Endothelial cell of umbilical vein (primary cell): ENCODE measurements around the gene MAPK9. TPM values are rescaled to one million over a fixed set of nuclear protein-coding genes. Genes with fewer than 3 reads are reported as not detected.

Source experiments
- BruUV-seq: library from RNA; stranded (reverse); fragments of 400-500 nt; replicated peaks from 2 replicates; lab custom pipeline; 2021; lab: Mats Ljungman, UMichigan
- CTCF ChIA-PET: fragments of 300-600, 350-600 bp; sonication (Branson Sonifier 250); formaldehyde crosslinking; loops from one replicate; lab custom pipeline; 2021; ENCODE audit warnings: antibody characterized with exemption, inconsistent platforms; lab: Charles Lee
- POLR2A ChIA-PET: fragments of 300-600, 350-600 bp; sonication (Branson Sonifier 250); formaldehyde crosslinking; loops from one replicate; lab custom pipeline; 2021; ENCODE audit warnings: antibody characterized with exemption, inconsistent platforms; lab: Charles Lee
- DNase-seq: peaks from one replicate; pipeline ENCODE4 v3.0.0-alpha.2; 2011; ENCODE audit warnings: low read depth, low spot score
- FAIRE-seq: peaks from 2 replicates; lab custom pipeline; 2011; peaks lifted over from hg19 to GRCh38; lab: Jason Lieb, UNC
- H2AFZ ChIP-seq: 2 replicates; pipeline ENCODE4 v1.6.0; 2012; ENCODE audit warnings: low read depth, low read length, control low read depth, inconsistent platforms
- H3K27ac ChIP-seq: 2 replicates; pipeline ENCODE4 v1.5.1; 2011; ENCODE audit warnings: low read depth, mild to moderate bottlenecking, control low read depth, low read length, moderate library complexity; ENCODE audit not compliant: insufficient read depth
- H3K27me3 ChIP-seq, 2 experiments: 2 replicates each; pipeline versions ENCODE4 v1.6.0 to v1.6.1; 2011; ENCODE audit warnings: low read length in 2 of 2, mixed read lengths in 1 of 2; ENCODE audit not compliant: control insufficient read depth in 2 of 2, insufficient read depth in 2 of 2
- H3K36me3 ChIP-seq, 2 experiments: 2 replicates in 1 of 2; 3 replicates in 1 of 2; pipeline ENCODE4 v1.5.1; 2011; ENCODE audit warnings: low read length in 2 of 2, mild to moderate bottlenecking in 1 of 2, moderate library complexity in 1 of 2; ENCODE audit not compliant: control insufficient read depth in 2 of 2, insufficient read depth in 2 of 2; ENCODE audit errors: extremely low read depth in 1 of 2
- H3K4me1 ChIP-seq: 3 replicates; pipeline ENCODE4 v1.5.1; 2011; ENCODE audit warnings: mild to moderate bottlenecking, low read length; ENCODE audit not compliant: control insufficient read depth, insufficient read depth; ENCODE audit errors: extremely low read depth
- H3K4me2 ChIP-seq: 2 replicates; pipeline ENCODE4 v1.6.1; 2011; ENCODE audit warnings: low read length, control low read depth, mixed read lengths; ENCODE audit not compliant: insufficient read depth
- H3K4me3 ChIP-seq, 3 experiments: fragments of 200-600 bp in 1 of 3; sonication (generic), shearing (Covaris generic) in 1 of 3; replicated peaks in 1 of 3; 2 replicates each; pipeline ENCODE4 v1.5.1; 2011 to 2016; ENCODE audit warnings: control low read depth in 3 of 3, low read length in 3 of 3, mild to moderate bottlenecking in 2 of 3, inconsistent platforms in 1 of 3, low read depth in 1 of 3, moderate library complexity in 1 of 3; ENCODE audit not compliant: insufficient read depth in 1 of 3
- H3K79me2 ChIP-seq: 2 replicates; pipeline ENCODE4 v1.6.0; 2012; ENCODE audit warnings: low read length, inconsistent platforms; ENCODE audit not compliant: control insufficient read depth, insufficient read depth
- H3K9ac ChIP-seq: replicated peaks from 2 replicates; pipeline ENCODE3; 2011; ENCODE audit warnings: low read length, control low read depth; ENCODE audit not compliant: insufficient read depth; ENCODE audit errors: extremely low read depth
- H3K9me1 ChIP-seq: replicated peaks from 3 replicates; pipeline ENCODE4 v1.6.0; 2011; ENCODE audit warnings: mild to moderate bottlenecking, low read length; ENCODE audit not compliant: control insufficient read depth, insufficient read depth; ENCODE audit errors: extremely low read depth
- H3K9me3 ChIP-seq: replicated peaks from 2 replicates; pipeline ENCODE4 v1.5.1; 2012; ENCODE audit warnings: low read length, inconsistent platforms; ENCODE audit not compliant: control insufficient read depth, insufficient read depth
- H4K20me1 ChIP-seq: replicated peaks from 2 replicates; pipeline ENCODE3; 2011; ENCODE audit warnings: mild to moderate bottlenecking, low read length; ENCODE audit not compliant: control insufficient read depth, insufficient read depth; ENCODE audit errors: extremely low read depth
- FOS ChIP-seq: IDR thresholded peaks from 2 replicates; pipeline ENCODE4 v1.6.1; 2011; ENCODE audit warnings: mild to moderate bottlenecking, low read length, moderate library complexity, borderline replicate concordance; ENCODE audit not compliant: insufficient read depth
- GATA2 ChIP-seq: IDR thresholded peaks from 2 replicates; pipeline ENCODE4 v1.7.0; 2011; ENCODE audit warnings: low read depth, mild to moderate bottlenecking, moderate library complexity, mixed read lengths, low read length; ENCODE audit not compliant: insufficient read length, insufficient read depth
- MAX ChIP-seq: IDR thresholded peaks from 2 replicates; pipeline ENCODE4 v1.6.1; 2011; ENCODE audit not compliant: insufficient read depth, insufficient read length
- POLR2AphosphoS5 ChIP-seq: IDR thresholded peaks from 2 replicates; pipeline ENCODE4 v1.6.1; 2012; ENCODE audit warnings: low read depth, mild to moderate bottlenecking, control low read depth, low read length, moderate library complexity; ENCODE audit not compliant: insufficient read depth
- dilution Hi-C: fragments of 300-500 bp; cut with MboI; formaldehyde crosslinking; loops from one replicate; pipeline ENCODE4 v1.15.0; 2019; ENCODE audit warnings: low sequenced_read_pairs; ENCODE audit not compliant: extremely low pct_ligation_motif_present
- intact Hi-C: fragments of 100-400 bp; cut with micrococcal nuclease; formaldehyde crosslinking; loops from one replicate; pipeline ENCODE4 v1.10.0; 2022
- polyA plus RNA-seq, 4 experiments: library from polyadenylated mRNA; depleted of rRNA in 3 of 4; stranded (reverse) in 3 of 4; unstranded in 1 of 4; fragments of >200 nt; gene quantifications; 2 replicates each; pipeline versions ENCODE4 v1.2.1 to v1.2.3, GENCODE V29; 2011 to 2012; ENCODE audit warnings: missing spikeins in 1 of 4
- total RNA-seq: library from RNA; stranded (reverse); gene quantifications from 2 replicates; pipeline ENCODE4 v1.2.3, GENCODE V29; 2021

MAPK9 gene
- total and polyA plus RNA-seq, 2 donors (not counting 3 experiments of a cell fraction or from before 2014, with no cell fraction given), result 24.6 to 34.8 TPM

- BruUV-seq, result no TSS peak
- dilution Hi-C loops, result no loop called here
- intact Hi-C loops, result no loop called here
Observed at GRCh38 chr5:180283026-180283615, 8.8 kb downstream of the MAPK9 start.

GRCh38 chr5:180282281-180282680 is 9.6 kb downstream of the MAPK9 start:
- Histone ChIP-seq H3K4me1 (no peaks in the 10 kb centered on the region), H3K9me1 (no peaks in the 10 kb centered on the region), H3K9me3 (no peaks in the 10 kb centered on the region), H3K79me2 (peaks cover 16% of the 10 kb centered on the region), H3K27ac (no peak overlapping the region), H3K36me3 (peaks cover 0 to 8% of the 10 kb centered on the region in 2 experiments), H3K9ac (no peak overlapping the region), H3K27me3 (no peaks in the 10 kb centered on the region), H3K4me3 (no peak overlapping the region), H2AFZ (no peak overlapping the region), H4K20me1 (no peaks in the 10 kb centered on the region), H3K4me2 (no peak overlapping the region)
- CTCF ChIA-PET, result interaction anchor here (1.1 kb wide), 1 partner anchor 47 kb away, joined by 3 read pairs; no protein-coding TSS in a partner anchor
- dilution Hi-C loops, result no loop called here
- no TSS peak for BruUV-seq
- intact Hi-C loops, result no loop called here
- FAIRE-seq, result no peak
- POLR2A ChIA-PET, result no interaction called here
- TF ChIP-seq FOS, result no peak
- TF ChIP-seq MAX, result no peak
- no peak for TF ChIP-seq POLR2AphosphoS5
- DNase-seq, result no peak

More at GRCh38 chr5:180283026-180283615, 8.8 kb downstream of the MAPK9 start:
- H3K36me3 ChIP-seq, result peaks cover 0 to 8% of the 10 kb centered on the region in 2 experiments
- H3K79me2 ChIP-seq, result peaks cover 22% of the 10 kb centered on the region
- H3K4me3 ChIP-seq, result no peak overlapping the region
- ChIA-PET CTCF (interaction anchor here (0.9 to 2.1 kb wide), 2 partner anchors 11 to 33 kb away, joined by 3 to 5 read pairs; no protein-coding TSS in a partner anchor), POLR2A (no interaction called here)
- no peaks in the 10 kb centered on the region for H3K9me1 ChIP-seq
- H3K4me1 ChIP-seq, result no peaks in the 10 kb centered on the region
- H3K4me2 ChIP-seq, result no peak overlapping the region
- H3K27ac ChIP-seq, result no peak overlapping the region
- FAIRE-seq (no peak), DNase-seq (no peak)
- TF ChIP-seq GATA2, result no peak
- no peaks in the 10 kb centered on the region for H3K9me3 ChIP-seq
- H3K9ac ChIP-seq, result no peak overlapping the region
- H3K27me3 ChIP-seq, result no peaks in the 10 kb centered on the region
- no peaks in the 10 kb centered on the region for H4K20me1 ChIP-seq
- H2AFZ ChIP-seq, result no peak overlapping the region
